Endometrial microvascular endothelial cells (primary cell): ENCODE measurements around the gene MUC5B. TPM values are rescaled to one million over a fixed set of nuclear protein-coding genes. Genes with fewer than 3 reads are reported as not detected.

Source experiments
- in situ Hi-C: cut with HindIII; loops from 2 replicates; pipeline ENCODE4 v1.10.0; 2017; ENCODE audit warnings: low sequenced_read_pairs, low pct_unique_long_range_greater_than_20kb; ENCODE audit errors: inconsistent ontology term
- total RNA-seq: library from RNA; depleted of rRNA; stranded (reverse); fragments of >200 nt; gene quantifications from one replicate; pipeline ENCODE4 v1.2.3, GENCODE V29; 2015; ENCODE audit errors: inconsistent ontology term

MUC5B gene
- total RNA-seq, 1 donor from 2014 or later: not detected

DNA sequence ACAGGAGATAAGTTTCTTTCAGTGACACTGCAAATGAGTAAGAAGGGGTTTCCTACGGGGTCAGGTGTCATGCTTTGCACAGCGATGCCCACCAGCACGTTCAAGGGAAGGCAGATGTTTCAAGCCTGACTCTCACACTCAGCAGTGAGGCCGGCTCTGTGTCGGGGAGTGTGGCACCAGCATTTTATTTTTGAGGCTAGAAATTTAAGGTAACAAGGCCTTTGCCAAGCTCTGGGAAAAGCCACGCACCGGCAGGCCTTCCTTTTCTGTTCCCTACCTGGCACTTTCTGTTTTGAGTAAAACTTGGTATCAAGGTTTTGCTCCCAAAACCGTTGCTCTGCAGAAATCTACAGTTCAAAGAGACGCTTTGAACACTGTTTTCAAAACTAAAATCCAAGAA, 48.5 kb downstream of the MUC5B start:
- in situ Hi-C loops: no loop called here

DNA sequence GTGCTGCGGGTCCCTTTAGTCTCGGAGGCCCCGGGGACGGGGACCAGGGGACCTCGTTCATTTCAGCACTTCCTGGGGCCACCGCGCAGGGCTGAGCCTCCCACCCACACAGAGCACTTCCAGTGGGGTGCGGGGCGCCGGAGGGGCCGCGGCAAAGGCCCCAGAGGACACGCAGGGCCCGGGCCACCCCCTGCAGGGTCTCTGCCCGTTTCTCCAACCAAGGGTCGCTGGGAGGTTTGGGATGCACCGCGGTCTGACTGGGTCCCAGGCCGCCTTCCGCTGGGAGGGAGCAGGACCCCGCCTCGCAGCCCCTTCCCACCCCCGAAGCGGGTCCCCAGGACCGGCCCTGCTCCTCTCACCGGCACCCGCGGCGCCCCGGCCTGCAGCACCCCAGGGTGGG, 49.1 kb downstream of the MUC5B start:
- in situ Hi-C loops: no loop called here

DNA sequence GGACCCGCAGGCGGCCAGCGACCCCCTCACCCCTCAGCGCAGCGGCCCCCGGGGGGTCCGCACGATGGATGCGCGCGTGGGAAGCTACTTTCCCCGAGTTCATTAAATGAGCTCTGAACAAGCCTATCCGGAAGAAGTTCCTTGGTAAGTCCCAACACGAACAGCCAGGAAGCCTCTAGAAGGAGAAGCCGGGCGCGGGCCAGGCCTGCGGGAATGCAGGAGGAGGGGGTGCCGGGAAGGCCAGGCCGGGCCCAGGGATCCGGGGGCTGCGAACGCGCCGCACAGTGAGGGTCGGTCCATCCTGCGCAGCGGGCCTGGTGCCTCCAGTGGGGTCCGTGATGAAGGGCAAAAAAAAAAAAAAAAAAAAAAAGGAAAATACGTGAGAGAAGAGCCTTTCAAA, 49.7 kb downstream of the MUC5B start:
- in situ Hi-C loops: no loop called here

DNA sequence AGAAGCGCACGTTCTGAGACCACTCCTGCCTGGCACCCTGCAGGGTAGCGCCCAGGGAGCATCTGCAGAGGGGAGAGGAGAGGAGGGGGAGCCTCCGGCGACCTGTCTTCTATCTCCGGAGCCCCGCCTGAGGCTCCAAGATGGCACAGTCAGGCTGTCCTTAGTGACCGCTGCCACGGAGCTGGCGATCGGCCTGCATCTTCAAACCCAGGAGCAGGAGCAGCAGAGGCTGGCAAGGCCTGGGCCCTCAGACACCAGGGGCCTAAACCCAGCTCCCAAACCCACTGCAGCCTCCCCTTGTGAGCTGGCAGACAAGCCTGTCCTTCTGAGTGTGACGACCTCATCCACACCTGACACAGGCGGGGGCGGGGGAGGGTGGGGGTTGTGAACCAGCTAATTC, 51.6 kb downstream of the MUC5B start:
- in situ Hi-C loops: no loop called here

DNA sequence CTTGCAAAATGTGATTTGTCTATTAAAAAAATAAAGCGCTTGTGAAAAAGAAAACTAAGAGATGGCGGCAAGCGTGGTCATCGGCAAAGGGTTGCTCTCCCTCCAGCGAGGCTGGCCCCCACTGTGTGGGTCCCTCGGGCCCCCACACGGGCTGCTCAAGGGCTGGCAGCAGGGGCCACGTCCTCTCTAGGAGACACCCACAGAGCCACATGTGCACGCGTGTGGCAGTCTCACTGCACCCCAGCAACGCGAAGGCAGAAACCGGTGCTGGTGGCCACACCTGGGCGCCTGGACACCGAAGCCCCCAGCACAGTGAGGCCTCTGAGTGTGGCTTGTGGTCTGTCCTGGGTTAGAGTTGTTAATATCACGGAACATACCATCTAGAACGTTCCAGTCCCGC, 52.2 kb downstream of the MUC5B start:
- in situ Hi-C loops: no loop called here

DNA sequence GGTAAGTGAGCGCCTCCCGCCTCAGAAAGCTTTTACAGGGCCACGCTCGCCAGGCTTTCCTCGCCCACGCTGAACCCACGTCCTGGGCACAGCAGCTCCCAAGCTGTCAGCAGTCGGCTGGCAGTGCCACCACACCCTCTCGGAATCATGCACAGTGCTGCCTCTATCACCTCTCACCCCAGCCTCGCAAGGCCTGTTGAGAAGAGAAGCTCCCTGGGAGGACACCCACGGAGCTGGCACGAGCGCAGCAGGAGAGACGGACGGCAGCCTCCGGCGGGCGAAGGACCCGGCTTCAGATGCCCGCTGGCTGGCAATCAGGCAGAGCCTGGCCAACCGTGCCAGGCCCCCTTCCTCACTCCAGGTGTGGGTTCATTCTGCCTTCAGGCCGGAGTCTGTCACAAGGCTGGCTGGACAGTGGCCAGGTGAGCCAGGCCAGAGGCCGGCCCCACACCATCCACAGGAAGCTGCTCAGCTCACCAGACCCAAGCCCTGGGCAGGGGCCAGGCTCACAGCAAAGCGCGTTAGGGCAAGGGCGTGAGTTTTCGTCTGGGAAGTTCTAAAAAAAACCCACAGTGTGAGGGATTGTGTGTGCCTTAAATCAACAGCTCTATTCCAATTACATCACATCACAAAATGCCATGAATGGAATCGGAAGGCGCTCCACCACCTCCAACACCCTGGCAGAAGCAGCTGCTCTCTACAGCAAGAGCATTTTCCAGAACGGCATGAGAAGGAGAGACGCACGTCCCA, 53.4 kb downstream of the MUC5B start:
- in situ Hi-C loops: no loop called here

DNA sequence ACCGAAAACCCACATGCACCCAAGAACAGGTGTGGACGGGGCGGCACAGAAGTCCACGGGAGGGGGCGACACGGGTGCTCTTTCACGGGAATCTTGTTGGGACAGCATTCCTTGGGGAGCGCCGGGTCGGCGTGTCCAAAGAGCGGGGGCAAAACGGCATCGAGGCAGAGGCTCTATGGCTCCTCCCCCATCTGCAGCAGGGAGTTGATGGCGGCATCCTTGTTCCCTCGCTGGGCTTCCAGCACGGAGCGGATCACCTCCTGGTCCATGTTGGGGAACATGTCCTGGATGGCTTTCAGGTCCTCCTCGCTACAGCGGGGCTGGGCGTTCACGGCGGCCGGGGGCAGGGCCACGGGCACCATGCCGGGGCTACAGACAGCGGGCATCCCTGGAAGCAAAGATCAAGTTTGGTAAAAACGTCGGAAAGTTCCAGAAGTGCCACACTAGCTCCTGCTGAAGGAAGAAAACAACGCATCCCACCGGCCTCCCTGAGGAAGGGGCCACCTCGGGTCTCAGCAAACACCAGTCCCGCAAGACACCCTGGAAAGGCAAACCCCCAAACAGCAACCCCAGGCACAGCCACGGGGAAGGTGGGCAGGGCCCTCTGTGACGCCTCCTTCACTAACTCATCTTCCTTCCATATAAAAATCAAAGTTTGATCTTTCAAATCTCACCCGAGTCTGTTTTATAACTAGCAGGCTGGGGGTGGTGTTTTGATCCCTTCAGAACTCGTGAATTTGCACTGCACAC, 54.2 kb downstream of the MUC5B start:
- in situ Hi-C loops: no loop called here

DNA sequence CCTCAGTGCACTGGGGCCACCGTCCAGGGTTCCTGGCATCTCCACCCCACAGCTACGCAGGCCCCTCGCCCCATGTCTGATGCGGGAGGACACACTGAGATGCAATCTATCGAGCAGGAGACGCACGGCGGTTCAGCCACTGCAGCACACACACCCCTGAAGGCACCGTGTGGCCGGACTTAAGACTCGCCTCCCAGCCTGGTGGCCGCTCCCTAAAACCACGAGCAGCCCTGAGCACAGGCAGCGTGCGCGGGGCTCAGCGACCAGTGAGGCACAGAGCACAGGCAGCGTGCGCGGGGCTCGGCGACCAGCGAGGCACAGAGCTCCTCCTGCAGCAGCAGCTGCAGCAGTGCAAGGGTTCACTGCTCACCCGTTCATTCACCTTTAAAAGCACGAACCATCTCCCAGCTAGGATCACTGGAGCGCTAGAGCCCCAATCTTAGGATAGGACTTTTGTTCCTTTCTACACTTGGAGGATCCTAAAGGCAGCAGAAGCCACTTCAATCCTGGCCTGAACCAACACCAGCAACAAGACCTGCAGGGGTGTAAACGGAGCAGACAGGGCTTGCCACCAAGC, 55.2 kb downstream of the MUC5B start:
- in situ Hi-C loops: no loop called here

DNA sequence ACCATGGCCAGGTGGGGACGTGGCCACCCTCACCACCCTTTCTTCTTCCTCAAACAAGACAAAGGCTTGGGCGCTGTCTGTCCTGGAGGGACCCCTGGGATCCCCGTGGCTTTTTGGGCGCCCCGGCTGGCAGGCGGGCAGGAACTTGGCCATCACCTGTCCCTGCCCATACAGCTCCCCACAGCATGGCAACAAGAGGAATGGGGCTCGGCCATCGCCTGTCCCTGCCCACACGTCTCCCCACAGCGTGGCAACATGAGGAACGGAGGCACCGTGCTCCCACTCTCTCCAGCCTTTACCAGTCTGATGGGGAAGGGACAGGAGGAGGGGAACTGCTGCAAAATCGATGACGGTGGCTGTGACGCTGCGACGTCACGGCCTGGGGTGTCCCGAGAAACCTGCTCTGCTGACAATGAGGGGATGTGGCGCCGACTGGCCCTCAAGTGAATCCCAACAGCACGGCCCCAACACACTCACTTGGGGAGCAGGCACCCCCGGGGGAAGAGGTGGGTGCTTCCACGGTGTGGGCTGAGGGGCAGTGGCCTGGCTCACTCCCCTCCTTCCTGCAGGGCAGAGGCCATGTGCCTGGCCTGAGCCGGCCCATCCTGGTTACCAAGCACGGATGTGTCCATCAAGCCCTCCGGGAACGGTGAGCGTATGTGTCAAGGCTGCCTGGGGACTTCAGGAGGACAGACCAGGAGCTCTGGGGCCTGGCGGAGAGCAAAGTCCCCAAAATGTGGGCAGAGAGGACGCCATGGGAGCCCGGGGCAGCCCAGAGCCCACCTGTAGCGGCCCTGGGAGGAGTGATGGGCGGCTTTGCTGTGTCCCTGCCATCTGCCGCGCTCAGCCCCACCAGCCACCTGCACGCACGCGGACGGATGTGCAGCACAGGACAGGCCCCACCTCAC, 56.2 kb downstream of the MUC5B start:
- in situ Hi-C loops: no loop called here

DNA sequence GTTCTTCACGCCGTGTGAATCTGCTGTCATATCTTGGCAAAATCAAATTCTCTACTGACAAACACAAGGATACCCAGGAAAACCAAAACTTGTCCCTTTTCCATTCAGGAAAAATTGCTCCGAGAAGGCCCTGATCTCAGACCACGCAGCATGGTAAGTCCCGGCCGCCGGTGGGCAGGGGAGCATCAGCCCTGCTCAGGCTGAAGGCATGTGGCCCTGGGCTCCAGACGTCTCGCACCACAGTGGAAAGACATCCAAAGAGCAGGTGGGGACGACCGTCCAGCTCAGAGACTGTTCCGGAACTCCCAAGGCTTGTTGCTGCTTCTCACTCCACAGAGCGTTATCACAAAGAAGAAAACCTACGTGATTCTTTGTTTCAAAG, 56.8 kb downstream of the MUC5B start:
- in situ Hi-C loops: no loop called here

DNA sequence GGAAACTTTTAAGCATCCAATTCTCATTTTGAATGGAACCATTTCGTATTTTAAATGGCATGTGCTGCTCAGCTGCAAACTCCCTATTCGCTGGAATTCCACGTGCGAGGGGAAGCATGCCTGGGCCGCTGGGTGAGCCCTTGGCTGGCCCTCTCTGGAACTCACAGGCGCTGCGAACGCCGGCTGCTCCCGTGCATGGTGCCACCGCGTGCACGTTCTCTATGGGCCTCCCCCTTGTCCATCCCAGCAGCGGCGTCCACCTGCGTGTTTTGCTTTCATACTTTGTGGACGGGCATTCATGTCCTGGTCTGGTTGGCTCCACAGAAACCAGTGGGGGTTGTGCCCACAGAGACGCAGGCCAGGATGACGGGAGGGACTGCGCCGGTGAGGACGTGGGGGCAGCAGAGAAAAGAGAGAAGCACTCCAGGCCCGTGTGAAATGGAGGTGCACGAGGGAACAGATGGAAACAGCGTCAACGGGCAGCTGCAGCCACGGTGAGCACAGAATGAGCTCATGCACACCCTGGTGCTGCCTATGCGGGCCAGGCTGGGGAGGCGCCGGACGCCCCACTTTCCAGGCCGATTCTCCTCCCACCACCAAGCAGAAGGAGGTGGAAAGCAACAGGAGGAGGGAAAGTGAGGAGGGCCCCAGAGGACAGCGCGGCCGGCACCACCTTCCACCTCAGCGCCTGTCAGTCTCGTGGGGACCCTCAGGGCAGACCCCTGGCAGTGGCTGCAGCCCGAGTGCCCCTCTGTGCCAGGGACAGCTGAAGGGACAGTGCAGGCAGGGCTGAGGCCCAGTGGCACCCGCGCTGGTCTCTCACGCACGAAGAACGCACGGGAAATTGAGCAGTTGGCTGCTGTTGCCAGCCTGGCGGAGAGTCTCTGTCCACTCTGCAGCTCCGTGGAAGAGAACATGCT, 57.5 kb downstream of the MUC5B start:
- in situ Hi-C loops: no loop called here

DNA sequence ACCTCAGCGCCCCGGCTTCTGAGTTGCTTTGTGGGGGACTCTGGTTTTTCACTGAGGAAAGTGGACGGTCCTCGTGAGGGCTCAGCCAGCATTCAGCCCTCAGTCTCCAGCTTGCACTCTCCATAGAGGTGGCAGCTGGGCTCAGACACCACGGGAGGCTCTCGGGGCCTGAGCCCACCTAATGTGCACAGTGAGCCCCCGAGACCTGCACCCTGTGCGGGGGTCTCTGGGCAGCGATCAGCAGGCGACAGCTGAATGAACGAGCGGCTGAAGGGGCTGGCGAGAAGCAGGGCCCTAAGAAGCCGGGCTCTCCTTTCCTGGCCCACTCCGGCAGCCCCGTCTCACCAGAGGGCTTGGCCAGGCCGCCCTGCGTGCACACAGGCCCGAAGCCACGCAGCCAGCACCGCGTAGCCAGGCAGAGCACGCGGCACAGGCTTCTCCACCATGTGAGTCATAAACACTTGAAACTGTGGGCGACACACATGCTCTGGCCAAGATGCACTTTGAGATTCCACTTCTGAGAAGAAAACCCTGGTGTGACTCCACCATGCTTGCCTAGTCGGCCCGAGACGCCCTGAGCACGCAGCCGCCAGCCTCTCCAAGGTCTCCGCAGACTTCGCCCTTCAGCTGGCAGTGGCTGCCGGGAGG, 58.6 kb downstream of the MUC5B start:
- in situ Hi-C loops: no loop called here

DNA sequence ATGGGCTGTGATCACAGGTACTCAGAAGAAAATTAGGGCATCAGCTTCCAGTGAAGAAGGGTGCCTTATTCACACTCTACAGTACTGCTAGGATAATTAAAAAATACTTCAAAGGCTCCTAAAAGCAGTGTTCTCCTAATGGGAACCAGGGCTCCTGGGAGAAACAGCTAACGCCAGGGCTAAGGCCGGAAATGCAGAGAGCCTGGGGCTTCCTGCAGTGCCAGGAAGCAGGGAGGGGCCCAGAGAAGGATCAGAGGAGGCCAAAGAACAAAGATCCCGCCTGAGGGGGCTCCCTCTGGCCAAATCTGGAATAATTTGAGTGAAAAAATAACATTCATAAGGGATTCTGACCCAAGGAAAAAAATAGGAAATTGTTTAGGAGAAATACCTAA, 59.1 kb downstream of the MUC5B start:
- in situ Hi-C loops: no loop called here

DNA sequence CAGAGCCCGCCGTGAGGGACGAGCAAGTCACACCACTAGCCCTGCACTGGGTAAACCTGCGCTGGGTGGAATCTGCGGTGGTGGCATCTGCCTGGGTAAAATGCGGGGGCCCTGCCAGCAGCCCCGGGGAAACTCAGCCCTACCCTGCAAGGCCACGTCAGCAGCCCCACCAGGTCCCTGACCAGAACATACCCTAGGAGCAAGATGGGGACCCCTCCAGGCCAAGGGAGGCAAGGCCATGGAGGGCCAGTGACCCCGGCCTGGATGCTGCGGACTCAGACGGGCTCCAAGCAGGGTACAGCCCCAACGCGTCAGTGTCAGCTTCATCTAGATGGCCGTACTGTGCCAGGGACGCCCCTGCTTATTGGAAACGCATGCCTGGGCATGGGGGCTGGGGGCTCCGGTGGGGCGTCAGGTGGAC, 60.2 kb downstream of the MUC5B start:
- in situ Hi-C loops: no loop called here

DNA sequence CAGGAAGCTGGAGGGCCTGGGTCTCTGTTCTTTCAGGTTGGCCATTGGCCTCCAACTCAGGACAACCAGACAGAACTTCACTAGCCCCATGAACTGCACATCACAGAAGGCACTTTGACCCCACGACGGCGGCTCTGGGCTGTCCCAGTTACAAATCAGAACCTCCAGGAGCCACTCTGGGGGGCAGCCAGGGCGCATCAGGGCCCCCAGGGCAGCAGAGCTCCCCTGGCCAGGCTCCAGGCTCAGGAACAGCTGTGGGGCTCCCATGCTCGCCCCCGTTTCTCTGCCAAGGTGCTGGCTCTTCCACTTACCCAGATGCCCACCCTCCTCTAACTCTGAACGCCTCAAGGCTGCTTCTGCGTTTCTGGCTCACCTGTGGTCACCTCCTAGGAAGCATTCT, 61.0 kb downstream of the MUC5B start:
- in situ Hi-C loops: no loop called here

DNA sequence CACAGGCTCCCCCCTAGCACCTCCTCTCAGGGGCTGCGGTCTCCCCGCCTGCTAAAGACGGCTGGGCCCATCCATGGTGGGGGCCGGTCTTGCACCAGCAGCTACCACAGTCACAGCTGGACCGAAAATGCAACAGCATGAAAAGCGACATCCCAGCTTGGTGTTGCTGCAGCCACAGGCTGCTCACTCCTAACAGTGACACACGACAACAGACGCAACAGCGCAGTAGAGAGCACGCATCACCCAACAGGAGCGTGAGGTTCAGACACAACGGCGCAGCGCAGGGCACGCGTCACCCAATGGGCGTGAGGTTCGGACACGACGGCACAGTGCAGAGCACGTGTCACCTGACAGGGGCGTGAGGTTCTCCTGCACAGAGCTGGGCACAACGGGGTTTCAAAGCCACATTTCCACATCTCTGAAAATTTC, 62.5 kb downstream of the MUC5B start:
- in situ Hi-C loops: no loop called here

DNA sequence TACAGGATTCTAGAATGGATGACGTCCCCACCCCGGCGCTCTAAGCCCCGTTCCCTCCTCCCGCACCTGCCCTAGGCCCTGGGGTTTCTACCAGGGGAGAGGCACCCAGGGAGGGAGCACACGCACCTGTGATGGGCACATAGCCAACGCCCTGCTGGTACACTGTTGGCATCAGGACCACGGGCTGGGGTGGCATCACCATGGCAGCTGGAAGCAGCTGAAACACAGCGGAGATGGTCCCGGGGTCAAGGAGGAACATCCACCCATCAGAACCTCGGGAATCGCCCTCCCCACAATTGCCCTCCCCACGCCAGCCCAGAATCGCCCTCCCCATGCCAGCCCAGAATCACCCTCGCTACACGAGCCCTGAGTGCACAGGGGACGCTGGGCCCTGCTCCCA, 63.0 kb downstream of the MUC5B start:
- in situ Hi-C loops: no loop called here

DNA sequence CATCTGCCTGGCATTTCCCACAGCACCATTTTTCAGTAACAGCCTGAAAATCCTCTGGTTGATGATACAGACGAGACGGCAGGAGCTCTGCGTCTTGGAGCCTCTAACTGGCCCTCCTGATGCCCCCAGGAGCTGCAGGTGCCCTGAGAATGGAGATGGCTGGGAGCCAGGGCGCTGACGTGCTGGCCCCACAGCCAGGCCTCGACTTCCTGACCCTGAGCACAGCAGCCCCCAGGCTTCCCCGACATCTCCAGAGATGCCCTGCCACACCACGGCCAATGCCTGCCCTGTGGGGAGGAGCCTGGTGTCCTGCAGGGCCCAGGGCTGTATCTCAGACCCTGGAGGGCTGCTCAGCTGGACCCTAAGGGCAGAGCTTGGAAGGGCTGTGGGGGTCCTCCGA, 65.1 kb downstream of the MUC5B start:
- in situ Hi-C loops: no loop called here
